Stimulated activated CD8-positive, alpha-beta memory T cell treated with anti-CD3 and anti-CD28 coated beads, Interleukin-12 subunit alpha, Interleukin-12 subunit beta, amount 100 ng/mL, for 24 hours (primary cell): ENCODE measurements around the gene MORN5.

Experiments
- DNase-seq: peaks from one replicate; pipeline ENCODE4 v3.0.0-alpha.2; 2020; ENCODE audit errors: extremely low read depth

Gene MORN5

GRCh38 chr9:122190597-122191381, 31.1 kb downstream of the MORN5 start:
- DNase-seq: no peak

GRCh38 chr9:122191584-122191983, 31.9 kb downstream of the MORN5 start:
- no peak for DNase-seq

GRCh38 chr9:122192261-122192875, 32.7 kb downstream of the MORN5 start:
- DNase-seq: no peak

- no peak for DNase-seq
These were observed 33.3 kb downstream of the MORN5 start for GRCh38 chr9:122192914-122193525.

- DNase-seq: no peak
These were observed 33.9 kb downstream of the MORN5 start for GRCh38 chr9:122193651-122194050.

- DNase-seq: no peak
These were observed 36.2 kb downstream of the MORN5 start for GRCh38 chr9:122195875-122196274.

- no peak for DNase-seq
These were observed 37.7 kb downstream of the MORN5 start for GRCh38 chr9:122197426-122197825.

- no peak for DNase-seq
These were observed 38.2 kb downstream of the MORN5 start for GRCh38 chr9:122197882-122198281.

GRCh38 chr9:122200960-122201595, 41.4 kb downstream of the MORN5 start:
- no peak for DNase-seq

GRCh38 chr9:122201641-122202040, 41.9 kb downstream of the MORN5 start:
- no peak for DNase-seq

- DNase-seq: no peak
These were observed 42.4 kb downstream of the MORN5 start for GRCh38 chr9:122202111-122202510.

GRCh38 chr9:122204055-122204454, 44.3 kb downstream of the MORN5 start:
- DNase-seq: no peak

GRCh38 chr9:122204491-122204890, 44.8 kb downstream of the MORN5 start:
- DNase-seq: no peak

GRCh38 chr9:122205176-122205575, 45.5 kb downstream of the MORN5 start:
- no peak for DNase-seq

- DNase-seq: no peak
These were observed 46.7 kb downstream of the MORN5 start for GRCh38 chr9:122206118-122207046.

GRCh38 chr9:122207096-122207495, 47.4 kb downstream of the MORN5 start:
- no peak for DNase-seq

- DNase-seq: no peak
These were observed 49.7 kb downstream of the MORN5 start for GRCh38 chr9:122209451-122209850.

GRCh38 chr9:122212473-122213004, 52.8 kb downstream of the MORN5 start:
- DNase-seq: no peak

GRCh38 chr9:122213102-122213588, 53.4 kb downstream of the MORN5 start:
- no peak for DNase-seq

GRCh38 chr9:122213589-122214413, 54.1 kb downstream of the MORN5 start:
- DNase-seq: peak; percentile 16
